Fibroblast of peridontal ligament (primary cell): ENCODE results near the gene TPPP.
A peak's percentile ranks its signal among the peaks of the same experiment; 100 is the strongest.

Source experiments
- DNase-seq: peaks from one replicate; pipeline ENCODE4 v3.0.0-alpha.2; 2010; ENCODE audit errors: extremely low read depth

TPPP gene

DNA sequence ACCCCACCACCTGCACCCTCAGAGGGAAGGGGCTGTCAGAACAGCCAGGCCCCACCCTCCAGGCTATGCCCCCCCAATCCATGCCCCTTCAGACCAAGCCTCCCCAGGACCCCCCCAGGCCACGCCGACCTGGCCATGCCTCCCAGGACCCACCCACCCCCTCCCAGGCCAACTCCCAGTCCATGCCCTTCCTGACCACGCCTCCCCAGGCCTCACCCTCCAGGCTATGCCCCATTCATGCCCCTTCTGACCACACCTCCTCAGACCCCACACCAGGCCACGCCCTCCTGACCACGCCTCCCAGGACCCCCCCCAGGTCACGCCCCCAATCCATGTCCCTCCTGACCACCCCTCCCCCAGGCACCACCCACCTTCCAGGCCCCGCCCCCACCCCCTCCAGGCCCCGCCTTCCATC, 27.6 kb downstream of the TPPP start:
- no peak for DNase-seq

DNA sequence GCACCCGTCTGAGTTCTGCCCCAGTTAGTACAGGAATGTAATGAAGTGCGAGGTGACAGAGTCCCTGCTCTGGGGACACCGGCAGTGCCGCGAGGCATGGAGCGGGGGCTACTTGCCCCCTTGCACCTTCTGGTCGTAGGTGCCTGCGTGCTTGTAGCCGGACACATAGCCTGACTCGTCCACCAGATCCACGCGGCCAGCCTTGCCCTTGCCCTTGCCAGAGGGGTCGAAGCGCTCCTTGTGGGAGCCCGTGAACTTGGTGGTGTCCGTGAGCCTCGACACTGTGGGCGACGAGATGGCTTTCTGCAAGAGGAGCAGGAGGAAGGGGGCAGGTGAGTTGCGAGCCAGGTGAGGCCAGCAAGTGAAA, 28.2 kb downstream of the TPPP start:
- DNase-seq: no peak

DNA sequence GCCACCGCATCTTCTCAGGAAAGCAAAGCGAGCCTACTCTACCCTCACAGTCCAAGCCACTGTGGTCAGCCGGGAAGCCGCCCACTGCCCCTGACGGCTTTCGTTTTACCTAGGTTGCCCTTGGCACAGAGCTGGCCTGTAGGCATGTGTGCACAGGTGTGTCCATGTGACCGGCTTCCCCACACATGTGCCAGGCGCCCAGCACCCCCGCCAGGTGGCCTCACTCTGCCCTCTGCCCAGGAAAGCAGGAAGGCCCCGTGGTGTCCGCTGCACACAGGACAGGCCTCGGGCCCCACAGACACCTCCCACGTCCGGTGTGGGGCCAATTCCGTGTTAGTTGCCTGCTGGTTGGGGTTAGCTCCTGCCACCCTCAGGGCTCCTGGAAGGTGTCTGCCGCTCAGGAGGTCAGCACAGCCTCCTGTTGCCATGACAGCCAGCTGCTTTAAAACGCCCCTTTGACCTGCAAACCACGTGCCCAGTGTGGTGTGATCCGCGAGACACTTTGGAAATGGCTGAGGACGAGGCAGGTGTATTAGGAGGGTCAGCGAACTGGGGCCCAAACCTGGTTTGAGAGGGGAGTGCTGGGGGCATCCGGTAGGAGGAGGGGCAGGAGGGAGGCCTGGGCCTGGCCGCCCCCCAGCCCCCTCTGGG, 28.7 kb downstream of the TPPP start:
- DNase-seq: no peak

DNA sequence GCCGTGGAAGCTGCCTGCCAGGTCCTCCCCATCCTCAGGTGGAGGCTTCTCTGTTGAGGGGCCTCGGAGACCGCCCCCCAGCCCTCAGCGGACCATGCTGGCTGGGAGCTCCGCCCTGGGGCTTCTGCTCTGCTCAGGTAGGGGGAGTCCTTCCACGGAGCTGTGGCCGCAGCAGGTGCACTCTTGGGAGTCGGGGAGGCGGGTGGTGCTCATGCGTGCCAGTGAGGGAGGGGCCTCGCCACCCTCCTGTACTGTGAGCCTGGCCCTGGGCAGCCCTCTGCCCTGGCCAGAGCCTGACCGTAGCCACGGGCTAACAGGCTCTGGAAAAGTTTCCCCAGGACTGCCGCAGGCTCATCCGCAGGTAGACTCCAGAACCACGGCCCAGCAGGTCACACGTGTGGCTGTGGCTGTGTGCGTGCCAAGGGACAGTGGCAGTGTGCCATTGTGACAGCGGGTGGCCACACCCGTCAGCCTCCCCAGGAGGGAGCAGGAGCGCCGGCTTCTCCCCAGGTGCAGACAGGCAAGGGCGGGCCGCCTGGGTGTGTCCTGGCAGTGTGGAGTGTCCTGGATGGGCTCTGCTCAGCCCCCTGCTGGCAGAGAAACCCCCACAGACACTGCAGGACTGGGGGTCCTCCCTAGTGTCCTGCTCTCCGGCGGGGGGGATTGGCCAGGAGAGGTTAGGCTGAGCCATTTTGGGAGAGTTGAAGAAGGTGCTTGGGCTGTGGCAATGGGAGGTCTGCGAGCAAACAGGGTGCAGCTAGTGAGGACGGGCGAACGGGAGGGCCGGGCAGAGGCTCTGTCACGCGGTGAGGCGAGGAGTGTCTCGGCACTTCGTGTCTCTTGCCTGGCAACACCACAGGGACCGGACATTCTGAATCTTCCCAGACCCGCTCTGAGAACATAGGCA, 29.5 kb downstream of the TPPP start:
- DNase-seq: no peak

DNA sequence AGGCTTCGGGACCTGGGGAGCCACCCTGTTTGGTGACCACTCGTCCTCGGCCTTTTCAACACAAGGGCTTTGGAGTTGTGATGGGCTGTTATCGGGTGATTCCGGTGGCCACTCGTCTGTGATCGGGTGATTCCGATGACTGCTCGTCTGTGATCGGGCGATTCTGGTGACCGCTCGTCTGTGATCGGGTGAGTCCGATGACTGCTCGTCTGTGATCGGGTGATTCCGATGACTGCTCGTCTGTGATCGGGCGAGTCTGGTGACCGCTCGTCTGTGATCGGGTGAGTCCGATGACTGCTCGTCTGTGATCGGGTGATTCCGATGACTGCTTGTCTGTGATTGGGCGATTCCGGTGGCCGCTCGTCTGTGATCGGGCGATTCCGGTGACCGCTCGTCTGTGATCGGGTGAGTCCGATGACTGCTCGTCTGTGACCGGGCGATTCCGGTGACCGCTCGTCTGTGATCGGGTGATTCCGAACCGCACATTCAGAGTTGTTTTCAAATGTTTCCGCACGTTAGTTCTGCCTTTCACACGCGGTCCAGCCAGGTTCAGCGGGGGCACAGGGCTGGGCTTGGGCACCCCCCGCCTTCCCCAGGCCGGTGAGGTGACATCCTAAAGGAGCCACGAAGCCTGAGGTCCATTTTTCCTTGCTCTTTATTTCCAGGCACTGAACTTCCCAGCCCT, 30.3 kb downstream of the TPPP start:
- DNase-seq: no peak

DNA sequence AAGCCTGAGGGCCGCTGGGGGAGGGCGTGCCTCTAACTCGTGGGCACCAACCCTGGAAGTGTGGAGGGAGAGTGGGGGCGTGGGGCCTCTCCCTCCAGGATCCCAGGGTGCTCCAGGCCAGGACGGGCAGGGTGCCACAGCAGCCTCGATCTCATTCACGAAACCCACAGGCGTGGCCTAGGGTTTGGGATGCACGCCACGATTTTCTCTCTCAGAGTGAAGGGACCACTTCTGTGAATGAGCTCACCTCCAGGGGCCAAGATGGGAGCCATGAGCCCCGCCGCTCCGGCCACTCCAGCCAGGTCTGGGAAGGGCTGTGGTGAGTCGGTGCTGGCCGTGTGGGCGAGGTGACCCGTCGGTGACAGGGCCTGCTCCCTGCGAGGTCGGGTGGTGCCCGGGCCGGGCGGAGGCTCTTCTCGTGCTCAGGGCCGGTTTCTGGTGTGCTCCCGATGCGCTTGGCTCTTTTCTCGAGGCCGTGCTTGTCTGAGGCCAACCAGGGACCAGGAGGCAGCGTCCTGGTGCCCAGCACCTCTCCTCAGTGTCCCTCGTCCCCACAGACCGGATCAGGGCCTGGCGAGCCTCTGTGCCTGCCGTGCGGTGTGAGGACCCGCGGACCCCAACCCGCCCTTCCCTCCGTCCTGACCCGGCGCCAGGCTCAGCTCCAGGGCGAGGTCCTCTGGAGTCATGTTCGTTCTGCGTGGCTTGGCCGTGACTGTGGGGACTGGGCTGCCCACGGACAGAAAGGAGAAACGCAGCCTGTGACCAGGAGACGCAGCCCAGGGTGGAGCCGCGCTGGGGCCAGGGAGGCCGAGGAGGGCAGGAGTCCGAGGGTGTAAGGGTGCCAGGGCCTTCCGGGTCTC, 31.0 kb downstream of the TPPP start:
- DNase-seq: no peak

DNA sequence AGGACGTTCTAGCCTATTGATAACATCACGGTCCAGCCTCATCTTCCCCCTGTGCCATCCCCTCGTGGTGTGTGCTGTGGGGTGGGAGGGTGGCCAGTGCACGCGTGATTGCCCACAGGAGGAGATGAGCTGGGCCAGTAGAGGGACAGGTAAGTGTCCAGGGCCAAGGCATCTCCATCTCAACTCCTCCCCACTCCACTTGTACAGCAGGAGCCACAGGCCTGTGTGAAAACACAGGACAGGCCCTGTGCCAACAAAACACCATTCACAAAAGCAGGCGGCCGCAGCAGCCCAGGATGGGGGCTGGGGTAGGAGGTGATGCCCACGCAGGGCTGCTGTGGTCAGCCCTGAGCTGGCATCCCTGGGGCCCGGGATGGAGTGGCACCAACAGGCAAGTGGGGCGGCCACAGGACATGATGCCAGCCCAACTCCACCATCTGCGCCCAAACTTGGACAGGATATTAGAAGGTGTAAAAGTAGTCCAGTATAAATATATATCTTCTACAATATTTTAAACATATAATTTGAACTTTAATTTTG, 32.6 kb downstream of the TPPP start:
- DNase-seq: no peak

DNA sequence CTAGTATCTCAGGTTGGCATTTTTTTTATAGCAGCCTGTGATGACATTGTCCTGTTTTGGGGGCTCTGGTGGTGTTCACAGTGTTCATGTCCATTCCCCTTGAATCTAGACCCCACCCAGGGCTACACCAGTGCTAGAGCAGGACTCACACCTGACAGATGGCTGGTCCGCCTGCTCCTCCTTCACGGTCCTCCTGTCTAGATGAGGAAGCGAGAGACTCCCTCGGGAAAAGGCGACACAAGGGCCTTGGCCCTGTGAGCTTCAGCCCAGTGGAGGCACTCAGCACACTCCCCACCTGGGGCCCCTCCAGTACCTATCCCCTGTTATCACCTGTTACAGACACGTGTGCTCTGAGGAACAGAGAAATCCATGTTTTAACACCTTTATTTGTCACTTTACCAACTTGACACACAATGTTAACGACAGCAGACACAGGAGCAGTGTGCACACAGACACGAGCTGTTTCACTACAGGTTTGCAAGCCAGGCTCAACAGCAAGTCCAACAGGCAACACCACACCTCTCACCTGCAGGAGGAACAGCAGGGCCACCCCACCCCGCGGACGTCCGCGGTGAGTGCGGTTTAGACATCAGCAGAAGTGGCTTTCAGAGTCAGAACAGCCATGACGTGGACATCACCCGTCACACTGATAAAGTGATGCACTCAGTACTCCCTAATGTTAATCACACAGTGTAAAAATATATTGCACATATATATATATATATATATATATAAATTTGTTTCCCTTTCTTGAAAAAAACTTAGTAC, 33.5 kb downstream of the TPPP start:
- DNase-seq: no peak

DNA sequence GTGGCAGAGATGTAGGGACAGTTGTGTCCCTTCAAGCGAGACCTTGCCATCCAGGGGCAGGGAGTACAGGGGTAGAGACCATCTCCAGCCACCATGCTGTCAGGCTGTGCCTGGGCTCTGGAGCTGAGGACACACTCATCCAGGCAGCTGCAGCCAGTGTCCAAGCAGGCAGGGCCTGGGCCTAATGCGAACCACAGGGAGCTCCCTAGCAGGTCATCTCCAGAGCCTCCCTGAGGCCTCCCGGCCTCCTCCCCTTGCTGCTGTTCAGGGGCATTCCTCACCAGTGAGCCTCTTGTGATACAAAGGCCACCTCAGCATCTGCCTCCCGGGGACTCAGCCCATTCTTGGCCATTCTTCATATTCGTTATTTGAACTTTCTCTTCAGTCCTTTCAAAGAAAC, 35.0 kb downstream of the TPPP start:
- DNase-seq: no peak

DNA sequence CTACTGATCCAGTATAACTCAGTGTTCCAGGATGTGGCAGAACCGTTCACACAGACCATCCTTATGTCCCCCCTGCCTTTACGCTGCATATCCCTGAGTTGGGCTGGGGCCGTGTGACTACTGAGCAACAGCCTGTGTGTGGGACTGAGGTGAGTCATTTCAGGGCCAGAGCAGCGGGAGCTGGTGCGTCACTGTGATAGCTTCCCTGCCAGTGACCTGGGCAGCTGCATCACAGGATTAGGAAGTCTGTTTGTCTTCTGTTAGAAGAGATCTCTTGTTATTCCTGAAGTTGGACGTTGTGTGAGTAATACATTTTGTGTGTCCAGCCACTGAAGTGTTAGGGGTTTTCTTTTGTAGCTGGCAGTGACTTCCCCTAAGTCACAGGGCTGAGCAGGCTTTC, 35.6 kb downstream of the TPPP start:
- peak; percentile 15 for DNase-seq

DNA sequence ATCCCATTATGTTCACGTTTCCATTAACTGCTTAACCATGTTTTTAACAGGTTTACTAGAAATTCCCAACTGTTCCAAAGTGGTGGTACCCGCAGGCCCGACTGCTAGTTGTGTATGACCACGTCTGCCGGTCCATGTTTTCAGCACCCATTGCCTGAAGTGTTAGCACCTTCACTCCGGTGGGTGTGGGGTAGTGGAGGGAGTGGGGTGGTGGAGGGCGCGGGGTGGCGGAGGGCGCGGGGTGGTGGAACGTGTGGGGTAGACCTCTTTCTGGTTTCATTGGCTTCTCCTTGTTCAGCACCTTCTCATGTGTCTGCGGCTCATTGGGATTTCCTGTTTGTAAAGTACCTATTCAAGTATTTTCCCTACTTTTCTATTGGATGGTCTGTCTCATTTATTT, 37.7 kb downstream of the TPPP start:
- DNase-seq: no peak

DNA sequence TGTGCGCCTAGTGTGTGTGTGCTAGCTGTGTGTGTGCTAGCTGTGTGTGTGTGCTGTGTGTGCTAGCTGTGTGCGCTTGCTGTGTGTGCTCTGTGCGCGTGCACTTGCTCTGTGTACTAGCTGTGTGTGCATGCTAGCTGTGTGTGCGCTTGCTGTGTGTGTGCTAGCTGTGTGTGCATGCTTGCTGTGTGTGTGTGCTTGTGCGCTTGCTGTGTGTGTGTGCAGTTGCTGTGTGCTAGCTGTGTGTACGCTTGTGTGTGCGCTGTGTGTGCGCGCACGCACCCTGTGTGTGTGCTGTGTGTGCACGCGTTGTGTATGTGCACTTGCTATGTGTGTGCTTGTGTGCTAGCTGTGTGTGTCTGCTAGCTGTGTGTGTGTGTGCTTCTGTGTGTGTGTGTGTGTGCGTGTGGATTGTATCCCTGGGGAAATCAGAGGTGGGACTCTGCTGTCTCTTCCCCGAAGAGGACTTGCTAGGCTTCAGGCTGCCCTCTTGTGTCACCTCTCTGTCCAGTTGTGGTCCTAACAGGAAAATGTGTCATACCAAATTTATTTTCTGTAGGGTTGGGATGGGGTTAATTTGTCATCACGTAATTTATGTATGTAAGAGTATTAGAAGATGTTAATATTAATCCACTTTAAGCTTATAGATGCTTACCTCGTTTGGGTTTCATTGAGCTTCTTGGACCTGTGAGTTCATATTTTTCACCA, 38.9 kb downstream of the TPPP start:
- no peak for DNase-seq

DNA sequence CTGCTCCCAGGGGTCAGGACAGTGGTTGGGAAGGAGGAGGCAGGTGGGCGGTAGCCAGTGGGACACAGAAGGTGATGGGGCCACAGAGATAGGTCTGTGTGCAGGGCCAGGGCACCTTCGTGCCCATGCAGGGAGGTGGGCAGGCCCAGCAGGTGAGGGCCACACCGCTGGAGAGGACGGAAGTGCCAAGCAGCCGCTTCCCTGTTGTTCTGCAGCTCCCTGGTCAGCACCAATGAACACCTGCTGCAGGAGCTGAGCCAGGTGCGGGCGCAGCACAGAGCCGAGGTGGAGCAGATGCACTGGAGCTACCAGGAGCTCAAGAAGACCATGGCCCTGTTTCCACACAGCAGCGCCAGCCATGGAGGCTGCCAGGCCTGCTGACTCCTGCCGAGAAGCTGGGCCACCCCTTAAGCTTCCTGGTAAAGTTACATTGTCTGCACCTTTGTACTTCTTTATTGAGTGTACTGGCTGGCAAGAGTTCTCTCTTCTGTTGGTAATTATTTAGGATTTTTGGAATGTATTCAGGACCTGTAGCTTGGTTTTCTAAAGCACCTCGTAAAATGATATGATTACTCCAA, 40.3 kb downstream of the TPPP start:
- DNase-seq: no peak

DNA sequence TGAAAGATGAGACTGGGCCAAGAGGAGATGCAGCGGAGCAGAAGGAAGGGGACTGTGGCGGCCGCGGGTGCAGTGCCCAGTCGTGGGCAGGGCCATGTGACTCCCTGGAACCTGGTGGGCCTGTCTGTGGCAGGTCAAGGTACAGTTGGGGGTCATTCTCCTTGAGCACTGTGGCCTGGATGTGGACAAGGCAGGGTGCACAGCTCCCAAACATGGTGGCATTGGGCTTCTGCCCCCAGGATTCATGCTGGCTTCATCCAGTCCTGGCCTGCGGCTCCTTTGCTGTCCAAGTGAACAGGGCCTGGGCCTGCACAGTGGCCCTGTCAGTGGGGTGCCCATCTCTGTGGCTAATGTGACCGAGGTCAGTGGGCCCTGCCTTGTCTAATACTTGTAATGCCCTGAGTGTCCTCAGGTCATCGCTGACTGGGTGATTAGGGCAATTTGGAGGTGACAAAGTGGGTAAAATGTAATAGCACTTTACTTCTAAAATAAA, 41.1 kb downstream of the TPPP start:
- DNase-seq: no peak

DNA sequence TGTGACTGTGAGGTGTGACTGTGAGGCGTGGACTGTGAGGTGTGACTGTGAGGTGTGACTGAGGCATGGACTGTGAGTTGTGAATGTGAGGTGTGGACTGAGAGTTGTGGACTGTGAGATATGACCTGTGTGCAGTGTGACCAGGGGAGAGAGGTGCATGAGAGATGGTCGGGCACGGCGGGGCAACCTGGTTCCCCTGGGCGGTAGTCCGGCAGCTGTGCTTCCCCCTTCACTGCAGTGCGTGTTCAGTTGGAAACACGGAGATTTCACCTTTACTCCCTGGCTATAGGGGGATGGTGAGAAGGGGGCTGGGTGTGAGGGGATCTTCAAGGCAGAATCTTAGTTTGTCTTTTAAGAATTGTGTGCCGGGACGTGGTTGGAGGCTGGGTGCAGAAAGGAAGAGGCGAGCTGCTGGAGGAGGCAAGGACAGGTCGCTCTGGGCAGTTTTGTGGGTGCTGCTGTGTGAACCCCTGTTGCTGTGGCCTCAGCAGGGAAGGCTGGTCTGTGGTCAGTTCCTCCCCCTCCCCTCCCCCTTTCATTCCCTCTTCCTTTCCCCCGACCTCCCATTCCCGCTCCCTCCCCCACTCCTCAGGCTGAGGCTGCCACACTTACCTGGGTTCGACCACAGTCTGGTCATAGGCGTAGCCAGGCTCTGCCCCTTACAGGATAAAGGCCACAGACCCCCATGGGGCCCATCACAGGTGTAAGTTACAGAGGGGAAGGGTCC, 41.7 kb downstream of the TPPP start:
- no peak for DNase-seq

DNA sequence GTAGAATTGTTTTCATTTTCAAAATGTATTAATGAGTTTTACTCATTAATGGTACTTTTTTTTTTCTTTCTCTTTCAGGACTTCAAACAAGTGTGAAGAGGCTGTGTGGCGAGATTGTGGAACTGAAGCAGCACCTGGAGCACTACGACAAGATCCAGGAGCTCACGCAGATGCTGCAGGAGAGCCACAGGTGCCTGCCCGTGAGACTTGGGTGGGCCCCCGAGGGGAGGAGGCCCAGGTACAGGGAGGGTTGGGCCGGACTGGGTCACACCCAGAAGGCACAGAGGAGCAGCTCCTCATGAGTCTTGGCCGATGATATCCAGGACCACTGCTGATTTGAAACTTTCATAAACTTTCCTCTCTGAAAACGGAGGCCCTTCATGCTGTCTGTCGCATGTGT, 45.4 kb downstream of the TPPP start:
- DNase-seq: no peak

DNA sequence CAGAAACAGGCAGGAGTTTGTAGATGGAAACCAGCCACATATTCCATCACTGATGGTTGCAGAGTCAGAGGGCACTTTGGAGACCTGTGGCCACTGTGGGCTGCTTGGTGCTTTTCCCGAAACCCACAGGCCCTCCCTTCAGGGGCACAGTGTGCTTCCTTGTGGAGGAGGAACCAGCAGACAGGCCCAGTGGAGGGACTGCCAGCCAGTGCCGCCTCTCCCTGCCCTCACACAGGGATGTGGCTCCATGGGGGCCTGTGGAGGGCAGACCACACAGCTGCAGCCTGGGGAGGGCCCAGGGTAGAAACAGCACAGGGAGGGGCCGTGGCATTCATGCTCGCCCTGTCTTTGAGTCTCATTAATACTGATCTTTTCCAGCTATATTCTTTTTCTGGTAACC, 45.8 kb downstream of the TPPP start:
- no peak for DNase-seq

DNA sequence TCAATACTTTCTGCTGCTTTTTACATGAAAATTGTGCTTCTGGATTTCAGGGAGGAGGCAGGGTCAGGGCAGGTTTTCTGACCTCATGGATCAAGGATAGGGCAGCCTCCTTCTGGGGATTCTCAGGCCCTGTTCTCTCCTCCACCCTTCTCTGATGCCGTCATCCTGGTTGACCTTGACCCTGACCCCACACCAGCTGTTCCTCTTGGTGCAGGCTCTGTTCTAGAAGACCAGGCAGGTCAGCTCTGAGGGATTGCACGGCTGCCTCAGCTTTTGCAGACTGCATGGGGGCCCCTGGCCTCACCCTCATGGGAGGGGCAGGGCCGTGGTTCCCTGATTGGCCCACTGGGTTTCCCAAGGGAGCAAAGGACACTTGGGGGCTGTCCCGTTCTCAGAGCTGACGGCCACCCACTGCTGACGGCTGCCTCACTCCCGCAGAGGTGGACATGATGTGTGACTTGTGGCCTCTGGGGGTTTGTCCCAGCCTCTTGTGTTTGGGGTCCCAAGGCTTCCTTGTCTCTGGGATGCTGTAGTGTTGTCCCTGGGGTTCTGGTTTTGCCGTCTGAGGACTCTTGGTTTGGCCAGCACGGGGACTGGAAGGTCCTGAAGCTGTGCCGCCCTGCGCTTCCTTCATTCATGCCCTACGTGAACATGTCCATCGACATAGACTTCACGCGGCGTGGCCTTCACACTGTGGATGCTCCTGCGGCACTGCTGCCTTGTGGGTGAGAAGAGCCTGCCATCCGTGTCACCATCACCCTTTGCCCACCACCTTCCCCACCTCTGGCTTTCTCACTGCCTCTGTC, 46.6 kb downstream of the TPPP start:
- no peak for DNase-seq
